GM23248 (cell line): ENCODE data around the gene COL10A1.

Experiments
- EZH2 ChIP-seq: fragments of 200-600 bp; sonication (generic); IDR thresholded peaks from 2 replicates; pipeline ENCODE4 v1.6.1; 2018; ENCODE audit warnings: antibody characterized with exemption, mild to moderate bottlenecking; ENCODE audit not compliant: insufficient read depth, poor library complexity, severe bottlenecking
- EZH2phosphoT487 ChIP-seq: fragments of 200-600 bp; sonication (generic); IDR thresholded peaks from 2 replicates; pipeline ENCODE4 v1.6.1; 2018; ENCODE audit warnings: antibody characterized with exemption, moderate library complexity, mild to moderate bottlenecking, low read depth; ENCODE audit not compliant: insufficient read depth

DNA sequence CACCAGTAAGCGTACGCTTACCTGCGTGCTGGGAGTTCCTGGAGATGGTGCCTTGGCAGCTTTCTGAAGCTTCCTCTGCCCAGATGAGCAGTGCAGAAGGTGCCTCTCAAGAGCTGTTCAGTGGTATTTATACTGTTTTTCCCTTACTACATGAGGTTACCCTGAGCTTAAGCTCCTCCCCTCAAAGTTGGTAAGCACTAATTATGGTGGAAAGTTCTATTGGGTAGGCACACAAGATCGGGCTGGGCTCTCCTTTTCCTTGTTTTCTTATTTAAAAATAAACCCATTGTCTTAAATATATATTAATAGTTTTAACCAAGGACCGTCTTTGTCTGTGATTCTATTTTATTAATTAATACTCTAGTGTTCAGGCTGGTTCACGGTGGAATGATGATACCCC is at the start of gene COL10A1:
- TF ChIP-seq EZH2 (no peak), EZH2phosphoT487 (no peak)
